Kidney (tissue), 14 donors: Measurements from ENCODE around the gene MAL. TPM values are rescaled to one million over a fixed set of nuclear protein-coding genes. Genes with fewer than 3 reads are reported as not detected.

Experiments
- DNase-seq, 5 donors: peaks; one replicate each; pipeline ENCODE4 v3.0.0-alpha.2; 2013 to 2020
- FAIRE-seq: peaks from 2 replicates; lab custom pipeline; 2012; peaks lifted over from hg19 to GRCh38; lab: Jason Lieb, UNC
- H3K27ac ChIP-seq, 2 donors: one replicate each; pipeline ENCODE4 v1.7.0; 2013; ENCODE audit warnings: low read depth in 2 of 2, low read length in 2 of 2, inconsistent platforms in 1 of 2
- H3K27me3 ChIP-seq: one replicate; pipeline ENCODE4 v1.7.1; 2013; ENCODE audit warnings: low read length, inconsistent platforms; ENCODE audit not compliant: control insufficient read depth, insufficient read depth
- H3K36me3 ChIP-seq, 3 donors: one replicate each; pipeline versions ENCODE4 v1.7.0 to v1.7.1; 2013; ENCODE audit warnings: low read length in 3 of 3, control low read depth in 1 of 3, inconsistent platforms in 1 of 3; ENCODE audit not compliant: insufficient read depth in 3 of 3, control insufficient read depth in 2 of 3
- H3K4me1 ChIP-seq, 3 donors: one replicate each; pipeline versions ENCODE4 v1.7.0 to v1.7.1; 2013; ENCODE audit warnings: low read length in 3 of 3, inconsistent platforms in 1 of 3, low read depth in 1 of 3; ENCODE audit not compliant: control insufficient read depth in 2 of 3, insufficient read depth in 2 of 3
- H3K4me3 ChIP-seq, 3 donors: one replicate each; pipeline versions ENCODE4 v1.7.0 to v1.8.1; 2013; ENCODE audit warnings: low read length in 3 of 3, control low read depth in 1 of 3, inconsistent platforms in 1 of 3
- H3K9ac ChIP-seq, 3 donors: one replicate each; pipeline versions ENCODE4 v1.7.0 to v1.7.1; 2013; ENCODE audit warnings: low read length in 3 of 3, control low read depth in 1 of 3, inconsistent platforms in 1 of 3
- H3K9me3 ChIP-seq, 3 donors: one replicate each; pipeline versions ENCODE4 v1.7.0 to v1.7.1; 2013; ENCODE audit warnings: low read length in 3 of 3, control low read depth in 1 of 3, inconsistent platforms in 1 of 3; ENCODE audit not compliant: control insufficient read depth in 2 of 3, insufficient read depth in 1 of 3
- intact Hi-C: fragments of 100-400 bp; cut with DNase I; formaldehyde crosslinking; loops from one replicate; pipeline ENCODE4 v1.11.1; 2022
- polyA plus RNA-seq: library from polyadenylated mRNA; stranded (reverse); fragments of 350-450 nt; fragmentation: Illumina TruSeq; extraction: RNeasy Lipid Tissue Mini Kit (QIAGEN cat#74804); gene quantifications from one replicate; pipeline ENCODE4 v1.2.3, GENCODE V29; 2014; ENCODE audit warnings: low read depth, low replicate concordance; ENCODE audit not compliant: insufficient read depth
- total RNA-seq: library from RNA; stranded (reverse); fragmentation: NEBNext Ultra II Directional; extraction: Animal tissue kit (Norgen Biotek cat#: 25700); gene quantifications from one replicate; pipeline ENCODE4 v1.2.1, GENCODE V29; 2021
- TF ChIP-seq, protein P1 (sequence below): IDR thresholded peaks from 3 replicates; pipeline ENCODE4 v1.5.1; 2012; ENCODE audit warnings: mild to moderate bottlenecking, moderate library complexity, borderline replicate concordance; ENCODE audit not compliant: insufficient read depth; ENCODE audit errors: extremely low read depth
- donor health status: control.
- donor health status: control.
- donor health status: control.
- donor health status: control.
- donor health status: control.
- donor health status: DM: yes; HTN: yes; CAD: no.
- donor health status: Normal renal cell carcinoma (clear cell type).

MAL gene
- total and polyA plus RNA-seq, 2 donors from 2014 or later = 477 to 1,006 TPM

GRCh38 chr2:95018861-95019550, 6.5 kb upstream of the MAL start:
- Histone ChIP-seq H3K27ac (peak overlapping the region; percentile 61 to 79), H3K9ac (no peak overlapping the region), H3K27me3 (peaks cover 3% of the 10 kb centered on the region), H3K9me3 (no peaks in the 10 kb centered on the region), H3K36me3 (no peaks in the 10 kb centered on the region), H3K4me3 (no peak overlapping the region), H3K4me1 (peaks cover 0 to 34% (median 13%) of the 10 kb centered on the region in 3 donors)
- DNase-seq (peak in 1 of 5 donors; percentile 78), FAIRE-seq (no peak)
- intact Hi-C loops = no loop called here
- TF ChIP-seq, protein P1, sequence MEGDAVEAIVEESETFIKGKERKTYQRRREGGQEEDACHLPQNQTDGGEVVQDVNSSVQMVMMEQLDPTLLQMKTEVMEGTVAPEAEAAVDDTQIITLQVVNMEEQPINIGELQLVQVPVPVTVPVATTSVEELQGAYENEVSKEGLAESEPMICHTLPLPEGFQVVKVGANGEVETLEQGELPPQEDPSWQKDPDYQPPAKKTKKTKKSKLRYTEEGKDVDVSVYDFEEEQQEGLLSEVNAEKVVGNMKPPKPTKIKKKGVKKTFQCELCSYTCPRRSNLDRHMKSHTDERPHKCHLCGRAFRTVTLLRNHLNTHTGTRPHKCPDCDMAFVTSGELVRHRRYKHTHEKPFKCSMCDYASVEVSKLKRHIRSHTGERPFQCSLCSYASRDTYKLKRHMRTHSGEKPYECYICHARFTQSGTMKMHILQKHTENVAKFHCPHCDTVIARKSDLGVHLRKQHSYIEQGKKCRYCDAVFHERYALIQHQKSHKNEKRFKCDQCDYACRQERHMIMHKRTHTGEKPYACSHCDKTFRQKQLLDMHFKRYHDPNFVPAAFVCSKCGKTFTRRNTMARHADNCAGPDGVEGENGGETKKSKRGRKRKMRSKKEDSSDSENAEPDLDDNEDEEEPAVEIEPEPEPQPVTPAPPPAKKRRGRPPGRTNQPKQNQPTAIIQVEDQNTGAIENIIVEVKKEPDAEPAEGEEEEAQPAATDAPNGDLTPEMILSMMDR = no peak

- TF ChIP-seq, protein P1 = no peak
- Histone ChIP-seq H3K4me3 (no peak overlapping the region), H3K9me3 (no peaks in the 10 kb centered on the region), H3K4me1 (peaks cover 0 to 34% (median 13%) of the 10 kb centered on the region in 3 donors), H3K27me3 (peaks cover 3% of the 10 kb centered on the region), H3K9ac (no peak overlapping the region), H3K36me3 (no peaks in the 10 kb centered on the region), H3K27ac (peak overlapping the region; percentile 61 to 79)
- FAIRE-seq (no peak), DNase-seq (peak in 1 of 5 donors; percentile 81)
- intact Hi-C loops = no loop called here
These were observed 5.9 kb upstream of the MAL start for GRCh38 chr2:95019572-95019971.

GRCh38 chr2:95020275-95021022, 5.1 kb upstream of the MAL start:
- peak overlapping the region; percentile 79 for H3K27ac ChIP-seq
- TF ChIP-seq, protein P1 = no peak

More at GRCh38 chr2:95020275-95021022, 5.1 kb upstream of the MAL start:
- H3K9me3 ChIP-seq = no peaks in the 10 kb centered on the region
- H3K27me3 ChIP-seq = peaks cover 3% of the 10 kb centered on the region
- H3K36me3 ChIP-seq = no peaks in the 10 kb centered on the region
- intact Hi-C loops = no loop called here
- peaks cover 0 to 34% (median 13%) of the 10 kb centered on the region in 3 donors for H3K4me1 ChIP-seq
- H3K4me3 ChIP-seq = peak overlapping the region in 1 of 3 donors; percentile 3
- FAIRE-seq (no peak), DNase-seq (no peak)
- peak overlapping the region in 1 of 3 donors; percentile 48 for H3K9ac ChIP-seq
